PFSK-1 (cell line): Measurements from ENCODE around the gene FBN2.

Experiments
- FOXP2 ChIP-seq: optimal IDR thresholded peaks from 2 replicates; pipeline ENCODE3; 2011; ENCODE audit warnings: borderline replicate concordance, control low read depth, inconsistent platforms; ENCODE audit not compliant: insufficient read depth; ENCODE audit errors: extremely low read length, extremely low read depth
- POLR2AphosphoS5 ChIP-seq: IDR thresholded peaks from 2 replicates; pipeline ENCODE4 v1.6.1; 2012; ENCODE audit warnings: low read depth, mild to moderate bottlenecking, control low read depth, low read length, moderate library complexity
- REST ChIP-seq, 2 experiments: IDR thresholded peaks; 2 replicates each; pipeline versions ENCODE4 v1.6.1 to v1.8.0; 2011 to 2012; ENCODE audit warnings: low read depth in 2 of 2, low read length in 2 of 2, control low read depth in 1 of 2, inconsistent platforms in 1 of 2, mild to moderate bottlenecking in 1 of 2, moderate library complexity in 1 of 2; ENCODE audit not compliant: insufficient read depth in 1 of 2
- SIN3A ChIP-seq: IDR thresholded peaks from 2 replicates; pipeline ENCODE4 v1.6.1; 2012; ENCODE audit warnings: mild to moderate bottlenecking, low read length, moderate library complexity, borderline replicate concordance; ENCODE audit not compliant: insufficient read depth
- TAF1 ChIP-seq: IDR thresholded peaks from 2 replicates; pipeline ENCODE4 v1.6.1; 2012; ENCODE audit warnings: low read length, control low read depth, borderline replicate concordance; ENCODE audit not compliant: insufficient read depth

The FBN2 gene

GRCh38 chr5:128422612-128423011, 115.4 kb downstream of the FBN2 start:
- no peak for TF ChIP-seq REST (IDR thresholded peaks at IDR 0.05; ENCODE audit: insufficient read depth in 1 of 2, low read depth in 2 of 2, low read length in 2 of 2)
- no peak for TF ChIP-seq TAF1
- TF ChIP-seq SIN3A, result no peak
- no peak for TF ChIP-seq FOXP2
- TF ChIP-seq POLR2AphosphoS5, result no peak

GRCh38 chr5:128414469-128414868, 123.6 kb downstream of the FBN2 start:
- TF ChIP-seq FOXP2, result no peak
- no peak for TF ChIP-seq TAF1
- no peak for TF ChIP-seq SIN3A
- no peak for TF ChIP-seq REST (IDR thresholded peaks at IDR 0.05; ENCODE audit: insufficient read depth in 1 of 2, low read depth in 2 of 2, low read length in 2 of 2)
- no peak for TF ChIP-seq POLR2AphosphoS5

GRCh38 chr5:128413356-128413755, 124.7 kb downstream of the FBN2 start:
- TF ChIP-seq POLR2AphosphoS5 (no peak), SIN3A (no peak), TAF1 (no peak), FOXP2 (no peak), REST (IDR thresholded peaks at IDR 0.05; ENCODE audit: insufficient read depth in 1 of 2, low read depth in 2 of 2, low read length in 2 of 2) (no peak)

- TF ChIP-seq TAF1 (no peak), SIN3A (no peak), POLR2AphosphoS5 (no peak), FOXP2 (no peak), REST (IDR thresholded peaks at IDR 0.05; ENCODE audit: insufficient read depth in 1 of 2, low read depth in 2 of 2, low read length in 2 of 2) (no peak)
Observed at GRCh38 chr5:128412145-128412930, 125.7 kb downstream of the FBN2 start.
